ENCODE data around the gene GOLIM4.
"Not testable (repeated sequence)": the region's sequence is repeated elsewhere in the genome, so short reads cannot be mapped to it uniquely, and the experiment has no call there.

Gene GOLIM4

GRCh38 chr3:168077091-168077490 is 18.6 kb downstream of the GOLIM4 start:
- DNase-seq (ENCODE audit: low read depth in 2 of 2): no peak

DNA sequence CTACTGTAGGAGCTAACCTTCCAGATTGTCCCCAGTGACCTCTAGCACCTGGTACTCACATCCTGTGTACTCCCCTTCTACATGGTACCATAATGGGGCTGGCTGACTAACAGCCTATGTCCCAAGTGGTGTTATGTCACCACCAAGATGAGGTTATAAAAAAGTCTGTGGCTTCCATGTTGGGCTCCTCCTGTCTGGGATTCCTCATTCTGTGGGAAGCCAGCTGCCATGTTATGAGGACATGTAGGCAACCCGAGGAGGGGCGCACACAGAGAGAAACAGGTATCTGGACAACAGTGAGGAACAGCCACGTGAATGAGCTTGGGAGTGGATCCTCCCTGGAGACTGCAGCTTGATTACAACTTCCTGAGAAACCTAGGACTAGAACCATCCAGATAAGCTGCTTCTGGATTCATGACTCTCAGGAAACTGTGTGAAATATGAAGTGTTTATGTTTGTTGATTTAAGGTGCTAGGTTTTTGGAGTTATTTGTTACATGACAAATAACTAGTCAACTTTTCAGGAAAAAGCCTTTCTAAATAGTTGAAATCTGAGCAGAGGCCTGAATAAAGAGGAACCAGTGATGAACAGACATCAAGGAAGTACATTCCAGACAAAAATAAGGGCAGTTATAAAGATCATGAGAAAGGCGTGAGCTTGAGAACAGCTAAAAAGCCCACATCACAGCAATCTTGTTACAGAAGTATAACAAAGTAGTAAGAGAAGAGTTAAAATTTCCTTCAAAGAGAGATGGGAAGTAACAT is 21.7 kb downstream of the GOLIM4 start:
- no peak for DNase-seq (ENCODE audit: low read depth in 2 of 2)

- DNase-seq (ENCODE audit: low read depth in 2 of 2): no peak
Measured at GRCh38 chr3:168072323-168072650, 23.4 kb downstream of the GOLIM4 start.

GRCh38 chr3:168071591-168072322 is 24.0 kb downstream of the GOLIM4 start:
- no peak for DNase-seq (ENCODE audit: low read depth in 2 of 2)

- no peak for DNase-seq (ENCODE audit: low read depth in 2 of 2)
Measured at GRCh38 chr3:168070919-168071318, 24.8 kb downstream of the GOLIM4 start.

GRCh38 chr3:168068346-168068745 is 27.4 kb downstream of the GOLIM4 start:
- DNase-seq (ENCODE audit: low read depth in 2 of 2): no peak

DNA sequence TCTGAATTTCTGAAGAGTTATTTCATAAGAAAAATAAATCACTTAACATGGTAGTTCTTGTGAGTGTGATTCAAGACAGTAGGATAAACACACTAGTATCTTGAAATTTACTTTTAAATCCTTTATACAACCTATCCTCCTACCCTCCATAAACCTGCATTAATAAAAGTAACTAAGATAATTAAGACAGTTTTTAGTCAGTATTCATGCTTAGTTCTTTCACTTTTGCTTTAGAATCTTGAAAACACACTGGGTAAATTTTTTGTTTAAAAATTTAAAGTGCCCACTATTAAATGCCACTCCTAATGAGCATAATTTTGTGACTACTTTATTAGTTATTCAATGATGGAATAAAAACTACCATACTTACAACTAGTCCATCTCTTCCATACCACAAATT is 28.8 kb downstream of the GOLIM4 start:
- no peak for DNase-seq (ENCODE audit: low read depth in 2 of 2)

DNA sequence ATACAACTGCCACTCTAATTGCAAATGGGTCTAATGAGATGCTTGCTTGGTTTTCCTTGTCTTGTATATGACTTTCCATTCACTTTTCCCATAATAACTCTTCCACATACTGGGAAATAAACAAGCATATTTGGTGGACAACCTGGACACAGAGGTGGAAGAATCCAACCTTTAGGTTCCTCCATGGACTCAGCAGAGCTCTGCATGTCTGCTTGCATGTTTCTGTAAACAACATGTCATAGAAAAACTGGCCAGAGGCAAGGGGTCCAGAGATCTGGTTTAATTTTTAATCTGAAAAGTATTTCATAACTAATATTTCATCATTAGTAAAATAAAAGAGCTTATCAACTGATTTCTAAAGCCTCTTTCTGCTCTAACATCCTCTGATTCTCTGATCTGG is 30.2 kb downstream of the GOLIM4 start:
- DNase-seq (ENCODE audit: low read depth in 2 of 2): no peak

- no peak for DNase-seq (ENCODE audit: low read depth in 2 of 2)
Measured at GRCh38 chr3:168063122-168063521, 32.6 kb downstream of the GOLIM4 start.

- no peak for DNase-seq (ENCODE audit: low read depth in 2 of 2)
Measured at GRCh38 chr3:168062679-168063078, 33.0 kb downstream of the GOLIM4 start.

DNA sequence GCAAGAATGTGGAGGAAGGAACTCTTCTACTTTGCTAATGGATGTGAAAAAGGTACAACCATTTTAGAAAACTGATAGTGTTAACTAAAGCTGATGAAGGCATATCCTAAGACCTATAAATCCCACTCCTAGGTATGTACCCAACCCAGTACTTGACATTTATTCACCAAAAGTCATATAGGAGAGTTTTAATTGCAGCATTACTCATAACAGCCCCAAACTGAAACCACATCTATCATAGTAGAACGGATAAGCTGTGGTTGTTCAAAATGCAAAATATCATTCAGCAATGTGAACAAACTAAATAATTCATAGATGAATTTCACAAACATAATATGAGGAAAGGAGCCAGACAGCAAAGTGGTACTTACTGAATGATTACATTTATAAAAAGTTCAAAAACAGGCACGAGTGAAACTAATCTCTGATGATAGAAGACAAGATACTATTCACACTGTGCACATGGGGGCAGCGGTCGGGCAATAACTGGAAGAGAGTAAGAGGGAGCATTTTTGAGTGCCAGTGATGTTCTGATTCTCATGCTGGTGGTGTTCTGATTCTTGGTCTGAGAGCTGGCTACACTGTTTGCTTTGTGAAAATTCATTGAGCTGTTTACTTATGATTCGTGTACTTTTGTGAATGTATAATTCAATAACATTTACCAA is 34.3 kb downstream of the GOLIM4 start:
- DNase-seq (ENCODE audit: low read depth in 2 of 2): no peak

DNA sequence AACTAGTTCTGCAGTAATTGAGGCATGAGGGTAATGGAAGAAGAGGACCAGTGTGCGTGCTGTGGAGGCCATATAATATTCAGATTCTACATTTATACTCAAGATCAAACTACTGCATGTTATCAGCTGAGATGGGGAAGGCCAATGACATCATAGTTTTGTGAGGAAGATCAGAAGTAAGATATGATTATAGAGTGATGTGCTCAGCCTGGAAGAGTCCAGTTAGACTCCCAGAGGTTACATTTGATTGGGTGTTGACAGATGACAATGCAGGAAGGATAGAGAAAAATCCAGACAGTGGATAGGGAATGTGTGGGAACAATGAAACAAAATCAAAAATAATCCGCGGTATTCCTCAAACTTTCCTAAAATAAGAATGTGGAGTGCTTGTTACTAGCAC is 35.4 kb downstream of the GOLIM4 start:
- DNase-seq (ENCODE audit: low read depth in 2 of 2): no peak

GRCh38 chr3:168058481-168058880 is 37.2 kb downstream of the GOLIM4 start:
- no peak for DNase-seq (ENCODE audit: low read depth in 2 of 2)

DNA sequence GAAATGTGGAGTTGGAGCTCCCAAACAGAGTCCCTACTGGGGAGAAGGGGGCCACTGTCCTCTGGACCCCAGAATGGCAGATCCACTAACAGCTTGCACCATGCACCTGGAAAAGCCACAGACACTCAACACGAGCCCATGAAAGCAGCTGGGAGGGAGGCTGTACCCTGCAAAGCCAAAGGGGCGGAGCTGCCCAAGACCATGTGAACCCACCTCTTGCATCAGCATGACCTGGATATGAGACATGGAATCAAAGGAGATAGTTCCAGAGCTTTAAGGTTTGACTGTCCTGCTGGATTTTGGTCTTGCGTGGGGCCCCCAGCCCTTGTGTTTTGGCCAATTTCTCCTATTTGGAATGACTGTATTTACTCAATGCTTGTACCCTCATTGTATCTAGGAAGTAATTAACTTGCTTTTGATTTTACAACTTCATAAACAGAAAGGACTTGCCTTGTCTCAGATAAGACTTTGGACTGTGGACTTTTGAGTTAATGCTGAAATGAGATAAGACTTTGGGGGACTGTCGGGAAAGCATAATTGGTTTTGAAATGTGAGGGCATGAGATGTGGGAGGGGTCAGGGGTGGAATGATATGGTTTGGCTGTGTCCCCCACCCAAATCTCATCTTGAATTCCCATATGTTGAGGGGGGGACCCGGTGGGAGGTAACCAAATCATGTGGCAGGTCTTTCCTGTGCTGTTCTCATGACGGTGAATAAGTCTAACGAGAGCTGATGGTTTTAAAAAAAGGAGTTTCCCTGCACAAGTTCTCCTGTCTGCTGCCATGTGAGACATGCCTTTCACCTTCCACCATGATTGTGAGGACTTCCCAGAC is 39.1 kb downstream of the GOLIM4 start:
- DNase-seq (ENCODE audit: low read depth in 2 of 2): not testable (repeated sequence)

DNA sequence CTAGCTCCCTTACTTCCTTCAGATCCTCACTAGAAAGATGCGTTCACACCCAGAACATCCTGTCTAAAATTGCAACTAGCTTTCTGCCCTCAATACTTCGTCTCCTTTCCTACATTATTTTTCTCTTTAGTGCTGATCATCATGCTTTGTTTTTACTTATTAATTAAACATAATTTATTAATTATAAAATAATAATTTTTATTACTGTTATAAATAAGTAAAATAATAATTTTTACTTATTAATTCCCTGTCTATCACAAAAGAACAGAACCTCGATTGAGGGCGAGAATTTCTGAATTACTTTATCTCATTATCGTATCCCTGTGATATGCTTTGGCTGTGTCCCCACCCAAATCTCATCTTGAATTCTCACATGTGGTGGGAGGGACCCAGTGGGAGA is 41.3 kb downstream of the GOLIM4 start:
- no peak for DNase-seq (ENCODE audit: low read depth in 2 of 2)

DNA sequence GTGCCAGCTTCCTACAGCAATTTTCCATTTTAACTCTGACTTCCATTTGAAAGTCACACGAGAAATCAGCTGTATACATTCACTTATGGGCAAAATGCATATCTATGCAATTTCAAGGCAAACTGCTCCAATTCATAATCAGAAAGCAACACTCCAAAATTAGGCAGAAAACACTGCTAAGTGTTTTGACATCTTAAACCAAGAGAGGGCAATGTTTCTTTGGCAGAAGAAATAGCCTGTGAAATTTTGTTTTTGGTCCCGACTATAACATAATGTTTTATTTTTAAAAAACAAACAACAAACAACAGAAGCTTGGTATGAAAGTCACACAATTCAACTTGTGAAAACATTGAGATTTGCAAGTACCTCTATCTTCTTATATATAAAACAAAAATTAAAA is 42.6 kb downstream of the GOLIM4 start:
- DNase-seq (ENCODE audit: low read depth in 2 of 2): no peak

GRCh38 chr3:168052515-168052914 is 43.2 kb downstream of the GOLIM4 start:
- no peak for DNase-seq (ENCODE audit: low read depth in 2 of 2)

DNA sequence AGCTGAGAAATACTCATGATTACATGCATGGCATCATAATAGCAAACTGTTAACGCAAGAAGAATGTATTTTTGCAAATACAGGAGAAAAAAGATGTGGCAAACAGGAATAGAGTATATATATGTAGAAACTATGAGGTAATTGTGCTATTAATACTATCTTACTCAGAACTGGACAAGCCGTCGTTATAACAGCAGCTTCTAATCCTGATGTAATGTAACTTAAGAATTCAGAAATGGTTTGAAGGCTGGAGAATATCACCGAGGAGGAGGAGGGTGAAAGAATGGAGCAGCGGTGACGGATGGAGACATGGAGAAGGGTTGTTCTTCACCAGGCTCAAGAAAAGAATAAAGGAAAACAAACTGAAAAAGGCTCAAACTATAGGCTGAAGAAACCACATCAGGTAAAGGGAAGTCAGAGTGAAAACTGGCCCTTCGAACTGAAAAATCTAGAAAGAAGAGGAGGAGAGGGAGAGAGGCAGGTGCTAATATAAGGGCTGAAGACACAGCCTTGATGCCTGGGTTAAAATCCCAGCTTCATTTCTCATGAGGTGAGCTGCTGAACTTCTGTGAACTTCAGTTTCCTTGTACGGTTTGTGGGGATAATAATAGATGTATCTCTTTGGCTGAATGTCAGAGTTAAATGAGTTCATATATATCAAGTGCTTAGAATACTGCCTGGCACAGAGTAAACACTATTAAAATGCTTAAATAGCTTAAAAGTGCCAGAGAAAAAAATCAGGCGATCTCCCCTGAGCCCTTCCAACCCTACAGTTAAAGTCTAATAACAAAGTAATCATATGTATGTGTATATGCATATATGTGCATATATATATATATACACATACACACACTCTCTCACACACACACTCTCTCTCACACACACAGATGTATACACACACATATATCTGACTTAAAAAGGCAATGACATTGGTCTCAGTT is 43.9 kb downstream of the GOLIM4 start:
- DNase-seq (ENCODE audit: low read depth in 2 of 2): no peak

- DNase-seq (ENCODE audit: low read depth in 2 of 2): no peak
Measured at GRCh38 chr3:168051070-168051469, 44.7 kb downstream of the GOLIM4 start.

DNA sequence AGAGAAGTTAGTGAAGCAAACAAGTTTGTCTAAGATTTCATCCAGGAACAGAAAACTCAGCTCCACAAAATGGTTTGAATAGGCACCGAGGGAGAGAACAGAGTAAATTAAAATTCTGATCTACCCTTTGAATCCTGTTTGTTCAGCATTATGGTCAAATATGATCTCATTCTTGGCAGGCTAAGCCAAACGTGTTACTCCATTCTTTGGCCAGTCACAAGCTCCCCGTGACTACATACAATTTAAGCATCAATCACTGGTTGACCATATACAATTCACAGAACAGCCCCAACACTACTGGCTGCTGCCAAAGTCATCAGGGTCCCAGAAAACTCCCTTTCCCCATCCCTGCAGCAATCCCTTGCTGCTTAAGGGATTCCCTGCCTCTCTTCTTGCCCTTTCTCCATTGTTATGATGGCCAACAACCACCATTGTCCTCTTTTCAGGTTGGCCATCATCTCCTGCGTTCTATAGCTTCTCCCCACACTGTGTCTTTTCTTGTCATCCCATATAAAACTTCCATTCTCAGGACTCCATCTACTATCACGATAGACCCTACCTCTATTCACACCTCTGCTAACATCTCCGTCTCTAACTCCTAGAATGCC is 46.3 kb downstream of the GOLIM4 start:
- DNase-seq (ENCODE audit: low read depth in 2 of 2): no peak

All from stimulated activated CD4-positive, alpha-beta T cell treated with anti-CD3 and anti-CD28 coated beads, Interleukin-15, amount 100 ng/mL, for 48 hours (primary cell).